ENCODE data around the gene ANKRD42. TPM values are rescaled to one million over a fixed set of nuclear protein-coding genes. Genes with fewer than 3 reads are reported as not detected.

ANKRD42 gene
- total RNA-seq, 6 experiments from 2014 or later: 3.2 to 5.9 (median 3.6) TPM

GRCh38 chr11:83292709-83293456, 99.4 kb downstream of the ANKRD42 start:
- H3K36me3 ChIP-seq: no peaks in the 10 kb centered on the region
- no peak overlapping the region for H3K4me3 ChIP-seq
- no peak for TF ChIP-seq POLR2A (IDR thresholded peaks at IDR 0.05)
- peak; percentile 63 to 76 (median 68) for TF ChIP-seq CTCF (IDR thresholded peaks at IDR 0.05)
- no peak overlapping the region for H3K27ac ChIP-seq
- no peak for DNase-seq
- 43% methylated on average over 7 of the region's 7 CpGs for WGBS (ENCODE audit: insufficient coverage, low coverage, low lambda C conversion rate, missing lambda C conversion rate)
- intact Hi-C loops (cut with DNase I): loop anchor here in 1 of 2 donors (5.0 to 10.0 kb wide), 2 partner anchors 432 to 524 kb away; no protein-coding TSS in a partner anchor
- H3K27me3 ChIP-seq: no peaks in the 10 kb centered on the region
- peaks cover 0 to 3% (median 0%) of the 10 kb centered on the region in 4 donors for H3K4me1 ChIP-seq
- no peaks in the 10 kb centered on the region for H3K9me3 ChIP-seq
- ATAC-seq: peak; percentile 83 to 95 (median 88)

- no peaks in the 10 kb centered on the region for H3K27me3 ChIP-seq
- intact Hi-C loops (cut with DNase I): loop anchor here in 1 of 2 donors (5.0 to 10.0 kb wide), 2 partner anchors 431 to 524 kb away; no protein-coding TSS in a partner anchor
Measured at GRCh38 chr11:83293457-83293774, 99.9 kb downstream of the ANKRD42 start.

GRCh38 chr11:83294208-83294607, 100.7 kb downstream of the ANKRD42 start:
- no peak for DNase-seq
- Histone ChIP-seq H3K4me3 (no peak overlapping the region), H3K27me3 (no peaks in the 10 kb centered on the region), H3K27ac (no peak overlapping the region), H3K36me3 (no peaks in the 10 kb centered on the region), H3K4me1 (peaks cover 0 to 3% (median 0%) of the 10 kb centered on the region in 4 donors), H3K9me3 (no peaks in the 10 kb centered on the region)
- intact Hi-C loops (cut with DNase I): loop anchor here in 1 of 2 donors (5.0 to 10.0 kb wide), 2 partner anchors 431 to 523 kb away; no protein-coding TSS in a partner anchor
- WGBS (ENCODE audit: insufficient coverage, low coverage, low lambda C conversion rate, missing lambda C conversion rate): 82% methylated on average over 3 of the region's 4 CpGs
- TF ChIP-seq POLR2A (IDR thresholded peaks at IDR 0.05): no peak
- no peak for TF ChIP-seq CTCF (IDR thresholded peaks at IDR 0.05)
- no peak for ATAC-seq

More at GRCh38 chr11:83293457-83293774, 99.9 kb downstream of the ANKRD42 start:
- Histone ChIP-seq H3K27ac (no peak overlapping the region), H3K4me3 (no peak overlapping the region), H3K9me3 (no peaks in the 10 kb centered on the region), H3K36me3 (no peaks in the 10 kb centered on the region), H3K4me1 (peaks cover 0 to 3% (median 0%) of the 10 kb centered on the region in 4 donors)
- ATAC-seq (no peak), DNase-seq (no peak)
- 72% methylated on average over 4 of the region's 4 CpGs for WGBS (ENCODE audit: insufficient coverage, low coverage, low lambda C conversion rate, missing lambda C conversion rate)
- TF ChIP-seq CTCF (IDR thresholded peaks at IDR 0.05): no peak

Small RNAs within 50 kb of the gene (small RNA-seq; reads per million reads assigned to genes)
- 0 reads per million in 2 experiments for gene AP000873.5

Other genes with a start within 250 kb of the ANKRD42 start
- 1 to 10 TPM; 4.1 to 9.6 (median 6.7) TPM for gene RAB30, start 121.8 kb upstream of the ANKRD42 start, total RNA-seq
- gene PCF11, start 36.6 kb upstream of the ANKRD42 start, total RNA-seq: 10 to 100 TPM; 16.0 to 23.1 (median 18.9) TPM
- gene CCDC90B, start 92.7 kb downstream of the ANKRD42 start, total RNA-seq: 10 to 100 TPM; 16.8 to 29.0 (median 18.1) TPM

Measured in right lobe of liver (tissue), 6 donors.